Trophoblast cell (in vitro differentiated cells and primary cell): ENCODE data around the gene CCR7.

Source experiments
- DNase-seq, 2 donors: peaks; one replicate each; pipeline ENCODE4 v3.0.0-alpha.2; 2016
- H2AFZ ChIP-seq: 2 replicates; pipeline ENCODE4 v1.6.1; 2013; ENCODE audit warnings: low read length, moderate library complexity, mild to moderate bottlenecking; ENCODE audit not compliant: insufficient read depth, poor library complexity
- H2AK5ac ChIP-seq: 2 replicates; pipeline ENCODE4 v1.6.1; 2013; ENCODE audit warnings: mild to moderate bottlenecking, low read length
- H2BK120ac ChIP-seq: 2 replicates; pipeline ENCODE4 v1.6.1; 2013; ENCODE audit warnings: low read length, mild to moderate bottlenecking, moderate library complexity; ENCODE audit not compliant: insufficient read depth, poor library complexity
- H2BK12ac ChIP-seq: 2 replicates; pipeline ENCODE4 v1.6.1; 2013; ENCODE audit warnings: mild to moderate bottlenecking, low read length, moderate library complexity
- H2BK5ac ChIP-seq: 2 replicates; pipeline ENCODE4 v1.6.1; 2013; ENCODE audit warnings: low read length, low read depth, moderate library complexity, mild to moderate bottlenecking; ENCODE audit not compliant: poor library complexity
- H3K14ac ChIP-seq: 2 replicates; pipeline ENCODE4 v1.6.1; 2013; ENCODE audit warnings: mild to moderate bottlenecking, low read length
- H3K18ac ChIP-seq: 2 replicates; pipeline ENCODE4 v1.6.1; 2013; ENCODE audit warnings: mild to moderate bottlenecking, low read length
- H3K23ac ChIP-seq: 2 replicates; pipeline ENCODE4 v1.6.1; 2013; ENCODE audit warnings: low read length
- H3K27ac ChIP-seq: 2 replicates; pipeline ENCODE4 v1.5.1; 2013; ENCODE audit warnings: low read depth, mild to moderate bottlenecking, inconsistent platforms, low read length, moderate library complexity
- H3K27me3 ChIP-seq: 2 replicates; pipeline ENCODE4 v1.6.1; 2013; ENCODE audit warnings: inconsistent platforms, mild to moderate bottlenecking, low read length, moderate library complexity; ENCODE audit not compliant: insufficient read depth
- H3K36me3 ChIP-seq, 2 experiments: 1 replicate in 1 of 2; 2 replicates in 1 of 2; pipeline ENCODE4 v1.6.1; 2013; ENCODE audit warnings: low read length in 2 of 2, mild to moderate bottlenecking in 2 of 2, moderate library complexity in 1 of 2; ENCODE audit not compliant: insufficient read depth in 2 of 2, control insufficient read depth in 1 of 2
- H3K4ac ChIP-seq: 2 replicates; pipeline ENCODE4 v1.6.1; 2013; ENCODE audit warnings: low read depth, mild to moderate bottlenecking, low read length, moderate library complexity
- H3K4me1 ChIP-seq, 2 experiments: 1 replicate in 1 of 2; 2 replicates in 1 of 2; pipeline ENCODE4 v1.6.1; 2013; ENCODE audit warnings: low read length in 2 of 2, mild to moderate bottlenecking in 2 of 2, moderate library complexity in 1 of 2; ENCODE audit not compliant: insufficient read depth in 2 of 2, control insufficient read depth in 1 of 2
- H3K4me2 ChIP-seq: 2 replicates; pipeline ENCODE4 v1.6.1; 2013; ENCODE audit warnings: inconsistent platforms, mild to moderate bottlenecking, low read length, moderate library complexity
- H3K4me3 ChIP-seq: 2 replicates; pipeline ENCODE4 v1.5.1; 2013; ENCODE audit warnings: mild to moderate bottlenecking, low read depth, low read length, inconsistent platforms
- H3K79me1 ChIP-seq: one replicate; pipeline ENCODE4 v1.6.1; 2013; ENCODE audit warnings: low read length
- H3K79me2 ChIP-seq: 2 replicates; pipeline ENCODE4 v1.6.1; 2013; ENCODE audit warnings: low read length, mild to moderate bottlenecking; ENCODE audit not compliant: control insufficient read depth, insufficient read depth, poor library complexity
- H3K9ac ChIP-seq: 2 replicates; pipeline ENCODE4 v1.6.1; 2013; ENCODE audit warnings: mild to moderate bottlenecking, low read length
- H3K9me3 ChIP-seq: 2 replicates; pipeline ENCODE4 v1.6.1; 2013; ENCODE audit warnings: low read depth, mild to moderate bottlenecking, control low read depth, inconsistent platforms, low read length; ENCODE audit not compliant: insufficient read depth
- H4K12ac ChIP-seq: 2 replicates; pipeline ENCODE4 v1.6.1; 2013; ENCODE audit warnings: low read depth, mild to moderate bottlenecking, low read length, moderate library complexity
- H4K8ac ChIP-seq: 2 replicates; pipeline ENCODE4 v1.6.1; 2013; ENCODE audit warnings: low read depth, mild to moderate bottlenecking, low read length, moderate library complexity
- H4K91ac ChIP-seq: one replicate; pipeline ENCODE4 v1.6.1; 2013; ENCODE audit warnings: low read depth, mild to moderate bottlenecking, low read length, moderate library complexity
- whole genome bisulfite sequencing: extraction: QIAGEN DNeasy Blood & Tissue Kit; methylation state at CpG from one replicate; pipeline ENCODE4 v1.1.7; 2013; ENCODE audit warnings: missing lambda C conversion rate; ENCODE audit not compliant: insufficient read length, insufficient coverage; ENCODE audit errors: extremely low coverage; 5-methylcytosine and 5-hydroxymethylcytosine counted together

CCR7 gene

DNA sequence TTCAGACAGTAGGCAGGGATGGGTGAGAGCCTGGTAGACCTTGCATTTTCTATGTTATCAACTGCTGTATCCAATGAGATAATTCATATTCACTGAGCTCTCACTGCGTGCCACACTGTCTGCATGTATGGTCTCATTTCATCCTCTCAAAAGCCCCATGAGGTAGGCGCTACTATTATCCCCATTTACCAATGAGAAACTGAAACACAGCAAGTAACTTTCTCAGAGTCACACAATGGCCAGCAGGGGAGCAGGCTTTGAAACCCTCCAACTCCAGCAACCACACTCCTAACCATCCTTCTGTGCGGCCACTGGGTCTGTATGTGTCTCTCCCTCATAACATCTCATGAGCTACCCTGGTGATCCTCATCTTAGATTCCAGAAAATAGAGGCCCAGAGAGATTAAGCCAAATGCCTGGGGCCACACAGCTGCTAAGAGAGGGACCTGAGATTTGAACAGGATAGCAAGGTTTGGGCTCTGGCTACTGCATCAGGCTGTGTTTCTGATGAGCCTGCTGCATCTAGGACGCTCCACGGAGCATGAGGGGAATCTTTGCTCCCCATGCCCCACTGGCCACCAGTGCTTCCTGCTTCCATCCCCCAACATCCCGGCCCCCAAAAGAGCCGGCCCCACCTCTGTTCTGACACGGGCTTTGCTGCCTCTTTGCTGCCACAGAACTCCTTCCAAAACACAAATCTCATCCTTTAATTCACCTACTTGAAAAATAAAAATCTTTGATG lies 3.2 kb downstream of the CCR7 start:
- Histone ChIP-seq H3K9me3 (no peaks in the 10 kb centered on the region), H3K4ac (no peak overlapping the region), H2AFZ (no peak overlapping the region), H4K91ac (no peak overlapping the region), H3K36me3 (no peaks in the 10 kb centered on the region), H2AK5ac (no peak overlapping the region), H3K4me2 (no peak overlapping the region), H3K27ac (no peak overlapping the region), H3K18ac (no peak overlapping the region), H4K8ac (no peak overlapping the region), H3K9ac (no peak overlapping the region), H3K79me1 (peaks cover 17% of the 10 kb centered on the region), H2BK120ac (no peak overlapping the region), H3K27me3 (no peaks in the 10 kb centered on the region), H3K23ac (no peak overlapping the region), H3K14ac (no peak overlapping the region), H2BK5ac (no peak overlapping the region), H4K12ac (no peak overlapping the region), H3K4me3 (no peak overlapping the region), H3K79me2 (no peaks in the 10 kb centered on the region), H3K4me1 (peaks cover 15 to 21% of the 10 kb centered on the region in 2 experiments), H2BK12ac (no peak overlapping the region)
- no peak for DNase-seq
- no CpG with 5 or more reads among the region's 8 CpGs for WGBS

DNA sequence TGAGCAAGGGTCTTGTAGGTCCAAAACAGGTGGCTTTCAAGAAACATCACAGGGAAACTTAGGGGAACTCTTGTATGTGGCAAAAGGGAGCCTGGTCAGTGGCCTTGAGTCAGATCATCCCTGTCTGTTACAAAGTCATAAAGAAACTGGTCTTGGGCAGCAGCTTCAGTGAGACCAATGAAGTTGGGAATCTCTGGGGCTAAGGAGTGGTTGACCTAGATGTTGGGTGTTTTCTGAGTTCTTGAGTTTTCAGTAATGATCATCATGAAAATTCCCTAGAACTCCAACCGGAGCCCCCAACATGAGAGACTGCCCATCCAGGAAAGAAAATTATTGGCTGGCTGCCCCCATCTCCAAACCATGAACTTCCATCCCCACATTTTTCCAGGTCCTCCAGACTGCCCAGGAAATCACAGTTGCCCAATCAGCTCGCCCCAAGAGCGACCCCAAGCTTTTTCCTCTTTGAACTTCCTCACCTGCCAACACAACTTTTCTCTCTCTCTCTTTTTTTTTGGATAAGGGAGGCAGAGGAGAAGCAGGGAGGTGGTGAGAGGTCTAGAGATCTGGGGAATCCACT lies 3.9 kb downstream of the CCR7 start:
- Histone ChIP-seq H3K4me3 (no peak overlapping the region), H2BK12ac (no peak overlapping the region), H3K4me1 (peaks cover 22 to 26% of the 10 kb centered on the region in 2 experiments), H3K27ac (no peak overlapping the region), H3K79me1 (peaks cover 22% of the 10 kb centered on the region), H3K23ac (no peak overlapping the region), H3K9ac (no peak overlapping the region), H3K4ac (no peak overlapping the region), H2BK5ac (no peak overlapping the region), H4K91ac (no peak overlapping the region), H3K79me2 (no peaks in the 10 kb centered on the region), H3K14ac (no peak overlapping the region), H3K9me3 (no peaks in the 10 kb centered on the region), H2AFZ (no peak overlapping the region), H2AK5ac (no peak overlapping the region), H3K36me3 (no peaks in the 10 kb centered on the region), H4K8ac (no peak overlapping the region), H3K4me2 (no peak overlapping the region), H2BK120ac (no peak overlapping the region), H3K18ac (no peak overlapping the region), H3K27me3 (no peaks in the 10 kb centered on the region), H4K12ac (no peak overlapping the region)
- no CpG with 5 or more reads among the region's 3 CpGs for WGBS
- DNase-seq: no peak

GRCh38 chr17:40560592-40561293 lies 4.5 kb downstream of the CCR7 start:
- Histone ChIP-seq H2BK12ac (peak overlapping the region; percentile 23), H4K91ac (peak overlapping the region; percentile 29), H2AFZ (peak overlapping the region; percentile 8), H2BK5ac (peak overlapping the region; percentile 18), H3K4me3 (no peak overlapping the region), H3K27ac (no peak overlapping the region), H3K9me3 (no peaks in the 10 kb centered on the region), H3K4ac (no peak overlapping the region), H3K79me2 (no peaks in the 10 kb centered on the region), H3K36me3 (no peaks in the 10 kb centered on the region), H3K4me2 (peak overlapping the region; percentile 19), H2AK5ac (no peak overlapping the region), H3K9ac (no peak overlapping the region), H3K79me1 (peaks cover 22% of the 10 kb centered on the region), H3K14ac (peak overlapping the region; percentile 41), H3K23ac (no peak overlapping the region), H3K4me1 (peaks cover 23 to 31% of the 10 kb centered on the region in 2 experiments), H4K8ac (peak overlapping the region; percentile 28), H4K12ac (peak overlapping the region; percentile 1), H3K27me3 (no peaks in the 10 kb centered on the region), H2BK120ac (peak overlapping the region; percentile 9), H3K18ac (no peak overlapping the region)
- DNase-seq: peak in 1 of 2 donors; percentile 51
- WGBS: no CpG with 5 or more reads among the region's 24 CpGs

- Histone ChIP-seq H3K36me3 (peaks cover 0 to under 1% of the 10 kb centered on the region in 2 experiments), H3K9ac (no peak overlapping the region), H4K91ac (peak overlapping the region; percentile 29), H3K4me3 (no peak overlapping the region), H2AK5ac (no peak overlapping the region), H2BK12ac (peak overlapping the region; percentile 7), H4K8ac (peak overlapping the region; percentile 28), H3K4ac (no peak overlapping the region), H3K79me2 (no peaks in the 10 kb centered on the region), H3K4me2 (peak overlapping the region; percentile 19), H2BK120ac (no peak overlapping the region), H3K27me3 (no peaks in the 10 kb centered on the region), H3K4me1 (peaks cover 26 to 35% of the 10 kb centered on the region in 2 experiments), H3K14ac (no peak overlapping the region), H3K79me1 (peaks cover 23% of the 10 kb centered on the region), H2BK5ac (no peak overlapping the region), H3K18ac (no peak overlapping the region), H2AFZ (no peak overlapping the region), H3K27ac (no peak overlapping the region), H4K12ac (no peak overlapping the region), H3K9me3 (no peaks in the 10 kb centered on the region), H3K23ac (no peak overlapping the region)
- DNase-seq: peak; percentile 82 to 96
- no CpG with 5 or more reads among the region's 13 CpGs for WGBS
These were observed 5.2 kb downstream of the CCR7 start for GRCh38 chr17:40559954-40560591.
